GM12878 (cell line): ENCODE data around the gene FAM89B. TPM values are rescaled to one million over a fixed set of nuclear protein-coding genes. Genes with fewer than 3 reads are reported as not detected.

Source experiments
- ATAC-seq: fragments of 200-7000 bp; cut with Tn5 transposase; 3 replicates; pipeline ENCODE4 v1.9.1; 2020; ENCODE audit warnings: mild to moderate bottlenecking, moderate library complexity
- BruUV-seq: library from RNA; stranded (reverse); fragments of 400-500 nt; replicated peaks from 2 replicates; lab custom pipeline; 2021; lab: Mats Ljungman, UMichigan
- CTCF ChIA-PET: fragments of 300-600 bp; sonication (Branson Sonifier 250); formaldehyde crosslinking; extraction: SDS; loops from one replicate; lab custom pipeline; 2021; ENCODE audit warnings: inconsistent platforms; lab: Yijun Ruan, JAX
- POLR2A ChIA-PET: fragments of 350-600 bp; formaldehyde crosslinking; extraction: SDS; loops from one replicate; lab custom pipeline; 2021; ENCODE audit warnings: inconsistent platforms; lab: Charles Lee
- RAD21 ChIA-PET: fragments of 300-600 bp; sonication (Branson Sonifier 250); formaldehyde crosslinking; loops from one replicate; lab custom pipeline; 2023; ENCODE audit warnings: antibody characterized with exemption; ENCODE audit not compliant: unreplicated experiment; lab: Charles Lee
- SMC1A ChIA-PET: fragments of 300-600 bp; sonication (Branson Sonifier 250); formaldehyde crosslinking; loops from one replicate; lab custom pipeline; 2023; ENCODE audit not compliant: unreplicated experiment, uncharacterized antibody; lab: Charles Lee
- DNase-seq: peaks from one replicate; pipeline ENCODE4 v3.0.0-alpha.2; 2011; ENCODE audit warnings: low read depth, low spot score
- FAIRE-seq: peaks from 3 replicates; lab custom pipeline; 2011; peaks lifted over from hg19 to GRCh38; lab: Jason Lieb, UNC
- H2AFZ ChIP-seq: 2 replicates; pipeline ENCODE4 v1.6.0; 2011; ENCODE audit warnings: low read depth, low read length, control low read depth; ENCODE audit not compliant: control insufficient read depth
- H3K27ac ChIP-seq: 2 replicates; pipeline ENCODE4 v1.5.1; 2011; ENCODE audit warnings: control low read depth; ENCODE audit not compliant: control insufficient read depth, insufficient read depth
- H3K27me3 ChIP-seq, 2 experiments: replicated peaks in 1 of 2; 2 replicates each; pipeline versions ENCODE4 v1.6.0 to v1.6.1; 2011; ENCODE audit warnings: low read length in 1 of 2; ENCODE audit not compliant: control insufficient read depth in 2 of 2, insufficient read depth in 2 of 2
- H3K36me3 ChIP-seq, 2 experiments: 2 replicates each; pipeline ENCODE4 v1.5.1; 2011; ENCODE audit warnings: low read length in 1 of 2; ENCODE audit not compliant: control insufficient read depth in 2 of 2, insufficient read depth in 2 of 2
- H3K4me1 ChIP-seq: 2 replicates; pipeline ENCODE4 v1.6.1; 2011; ENCODE audit warnings: mild to moderate bottlenecking, low read length, moderate library complexity, mixed read lengths; ENCODE audit not compliant: control insufficient read depth, insufficient read depth
- H3K4me2 ChIP-seq: 2 replicates; pipeline ENCODE4 v1.6.0; 2011; ENCODE audit warnings: control low read depth; ENCODE audit not compliant: control insufficient read depth, insufficient read depth
- H3K4me3 ChIP-seq: fragments of 200-600 bp; sonication (generic); 2 replicates; pipeline ENCODE4 v1.5.1; 2016
- H3K79me2 ChIP-seq: 2 replicates; pipeline ENCODE4 v1.6.0; 2011; ENCODE audit warnings: low read length; ENCODE audit not compliant: control insufficient read depth, insufficient read depth
- H3K9ac ChIP-seq: 2 replicates; pipeline ENCODE4 v1.8.0; 2011; ENCODE audit warnings: low read length, control low read depth, mixed read lengths; ENCODE audit not compliant: control insufficient read depth, insufficient read depth
- H3K9me3 ChIP-seq: replicated peaks from 3 replicates; pipeline ENCODE4 v1.5.1; 2011; ENCODE audit warnings: mild to moderate bottlenecking, low read length; ENCODE audit not compliant: control insufficient read depth, insufficient read depth
- H4K20me1 ChIP-seq: 2 replicates; pipeline ENCODE4 v1.6.0; 2011; ENCODE audit not compliant: control insufficient read depth, insufficient read depth
- ASH2L ChIP-seq: fragments of 300-600, 200-600 bp; sonication (generic); IDR thresholded peaks from 2 replicates; pipeline ENCODE4 v1.6.1; 2017; ENCODE audit warnings: low read depth, mild to moderate bottlenecking, borderline replicate concordance
- BHLHE40 ChIP-seq, 2 experiments: fragments of 450-650 bp in 1 of 2; IDR thresholded peaks; 2 replicates each; pipeline ENCODE4 v1.6.1; 2011 to 2017; ENCODE audit warnings: low read depth in 2 of 2, borderline replicate concordance in 1 of 2, improper control_type of control experiment in 1 of 2, low read length in 1 of 2, mild to moderate bottlenecking in 1 of 2
- CHD1 ChIP-seq: IDR thresholded peaks from 2 replicates; pipeline ENCODE4 v1.6.1; 2012; ENCODE audit warnings: low read depth, low read length, improper control_type of control experiment
- CHD2 ChIP-seq: IDR thresholded peaks from 2 replicates; pipeline ENCODE4 v1.6.1; 2011; ENCODE audit warnings: low read depth, low read length, improper control_type of control experiment, borderline replicate concordance
- FOS ChIP-seq: IDR thresholded peaks from 3 replicates; pipeline ENCODE4 v1.6.1; 2011; ENCODE audit warnings: borderline replicate concordance; ENCODE audit not compliant: insufficient read length; ENCODE audit errors: extremely low read depth
- HDGF ChIP-seq: fragments of 450-650 bp; IDR thresholded peaks from 2 replicates; pipeline ENCODE4 v1.6.1; 2016; ENCODE audit warnings: antibody characterized with exemption
- KDM1A ChIP-seq: fragments of 200-600 bp; sonication (generic); IDR thresholded peaks from 2 replicates; pipeline ENCODE4 v1.6.1; 2016; ENCODE audit warnings: borderline replicate concordance
- MEF2B ChIP-seq: fragments of 450-650 bp; IDR thresholded peaks from 2 replicates; pipeline ENCODE4 v1.6.1; 2018; ENCODE audit warnings: mild to moderate bottlenecking, moderate library complexity; ENCODE audit not compliant: partially characterized antibody, poor library complexity, severe bottlenecking
- NBN ChIP-seq: fragments of 450-650 bp; IDR thresholded peaks from 2 replicates; pipeline ENCODE4 v1.6.1; 2016
- NFYA ChIP-seq: IDR thresholded peaks from 2 replicates; pipeline ENCODE4 v1.6.1; 2011; ENCODE audit warnings: low read depth, mild to moderate bottlenecking, low read length, improper control_type of control experiment, borderline replicate concordance
- RBBP5 ChIP-seq: fragments of 200-600 bp; sonication (generic); conservative IDR thresholded peaks from 2 replicates; pipeline ENCODE4 v1.6.1; 2016
- SUZ12 ChIP-seq: fragments of 200-600 bp; sonication (generic); IDR thresholded peaks from one replicate; pipeline ENCODE4 v1.6.1; 2018; ENCODE audit warnings: antibody characterized with exemption, mild to moderate bottlenecking; ENCODE audit not compliant: unreplicated experiment
- TARDBP ChIP-seq: IDR thresholded peaks from 2 replicates; pipeline ENCODE4 v1.6.1; 2016; ENCODE audit warnings: borderline replicate concordance
- ZBTB11 ChIP-seq: fragments of 450-650 bp; formaldehyde crosslinking; IDR thresholded peaks from 2 replicates; pipeline ENCODE4 v1.5.0; 2022; ENCODE audit warnings: mild to moderate bottlenecking, missing genetic modification characterization
- WGBS: methylation state at CpG from one replicate; pipeline ENCODE4 v1.1.6; 2016; ENCODE audit warnings: low lambda C conversion rate; ENCODE audit not compliant: insufficient replicate concordance, insufficient coverage; ENCODE audit errors: missing lambda C conversion rate; 5-methylcytosine and 5-hydroxymethylcytosine counted together
- in situ Hi-C: fragments of 300-500 bp; cut with MboI; formaldehyde crosslinking; loops from 9 replicates; pipeline ENCODE4 v1.14.3; 2018; ENCODE audit warnings: mixed read lengths
- intact Hi-C: fragments of 100-400 bp; cut with micrococcal nuclease; formaldehyde crosslinking; loops from one replicate; pipeline ENCODE4 v1.14.2; 2022; ENCODE audit not compliant: unreplicated experiment
- polyA plus RNA-seq, 11 experiments: library from polyadenylated mRNA; depleted of rRNA in 4 of 11; unstranded in 6 of 11; stranded (reverse) in 5 of 11; fragments of >200 nt; fragmentation: Nextera tagmentation in 4 of 11; fragmentation: Illumina TruSeq in 1 of 11; extraction: Ambion mirVana in 4 of 11; extraction: Trizol in 1 of 11; gene quantifications; 1 replicate in 1 of 11; 2 replicates in 10 of 11; pipeline versions ENCODE4 v1.2.1 to v1.2.3, GENCODE V29; 2011 to 2016; ENCODE audit warnings: inconsistent platforms in 2 of 11, missing spikeins in 2 of 11, low read depth in 1 of 11
- total RNA-seq, 4 experiments: library from RNA; depleted of rRNA in 3 of 4; stranded (reverse); fragments of >200 nt in 3 of 4; fragmentation: Illumina TruSeq in 1 of 4; extraction: Trizol in 1 of 4; gene quantifications; 2 replicates each; pipeline versions ENCODE4 v1.2.1 to v1.2.3, GENCODE V29; 2013 to 2021
- TF ChIP-seq, protein P1 (sequence below): IDR thresholded peaks from 2 replicates; pipeline ENCODE4 v1.6.1; 2011; ENCODE audit warnings: low read depth, low read length, improper control_type of control experiment, borderline replicate concordance
- TF ChIP-seq, protein P2 (sequence below): fragments of 450-650 bp; IDR thresholded peaks from 2 replicates; pipeline ENCODE4 v1.6.1; 2014; ENCODE audit warnings: mild to moderate bottlenecking

Gene FAM89B
- total and polyA plus RNA-seq, 10 of the 15 experiments (the other 5 are each of a cell fraction or from before 2014, with no cell fraction given): 0.34 to 36.7 (median 9.8) TPM

DNA sequence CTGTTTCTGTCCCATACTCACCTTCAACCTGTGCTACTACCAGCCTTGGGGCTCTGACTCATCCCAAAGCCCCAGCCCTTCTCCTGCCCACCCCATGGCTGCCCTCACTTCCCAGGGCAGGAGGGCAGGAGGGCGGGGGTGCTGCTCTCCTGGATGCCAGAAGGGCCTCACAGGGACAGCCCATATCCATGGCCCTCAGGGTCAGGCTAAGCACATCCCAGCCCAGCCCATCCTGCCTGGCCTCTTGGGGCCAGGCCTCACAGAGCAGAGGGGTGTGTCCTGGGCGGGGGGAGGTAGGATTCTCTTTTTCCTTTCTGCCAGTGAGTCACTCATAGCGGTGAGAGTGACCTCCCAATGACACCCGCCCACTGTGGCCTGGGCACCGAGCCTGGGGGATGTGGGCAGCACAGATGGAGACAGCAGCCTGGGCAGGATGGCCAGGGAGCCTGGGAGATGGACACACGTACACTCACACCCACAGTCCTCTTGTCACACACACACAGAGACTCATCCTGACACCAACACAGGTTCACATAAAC, 16.6 kb upstream of the FAM89B start:
- DNase-seq (no peak), FAIRE-seq (no peak), ATAC-seq (no peak)
- Histone ChIP-seq H3K4me2 (no peak overlapping the region), H3K4me3 (no peak overlapping the region), H3K27ac (no peak overlapping the region), H3K9ac (no peak overlapping the region), H4K20me1 (no peaks in the 10 kb centered on the region), H3K4me1 (0 out of 2 replicates have a peak, but pooled peaks cover 2% of the 10 kb centered on the region), H3K79me2 (no peaks in the 10 kb centered on the region), H2AFZ (no peak overlapping the region), H3K36me3 (no peaks in the 10 kb centered on the region), H3K9me3 (no peaks in the 10 kb centered on the region), H3K27me3 (no peaks in the 10 kb centered on the region; a peak in 2 of 4 replicates)
- ChIA-PET CTCF (interaction anchor here (1.6 kb wide), 1 partner anchor 13 kb away, joined by 4 read pairs; no protein-coding TSS in a partner anchor), SMC1A (interaction anchor here (0.9 to 1.1 kb wide), 2 partner anchors 11 to 17 kb away, joined by 3 read pairs; no protein-coding TSS in a partner anchor), RAD21 (no interaction called here), POLR2A (no interaction called here)
- 0% methylated on average over 5 of the region's 6 CpGs for WGBS
- in situ Hi-C loops (no loop called here), intact Hi-C loops (no loop called here)
- BruUV-seq: no TSS peak
- TF ChIP-seq ZBTB11 (no peak), CHD1 (no peak), KDM1A (no peak), FOS (no peak), RBBP5 (no peak), BHLHE40 (IDR thresholded peaks at IDR 0.05; ENCODE audit: borderline replicate concordance in 1 of 2, low read depth in 2 of 2, low read length in 1 of 2) (no peak), SUZ12 (no peak), CHD2 (no peak), TARDBP (no peak), HDGF (no peak), ASH2L (no peak), NFYA (no peak), MEF2B (no peak), NBN (no peak)
- TF ChIP-seq, protein P1, sequence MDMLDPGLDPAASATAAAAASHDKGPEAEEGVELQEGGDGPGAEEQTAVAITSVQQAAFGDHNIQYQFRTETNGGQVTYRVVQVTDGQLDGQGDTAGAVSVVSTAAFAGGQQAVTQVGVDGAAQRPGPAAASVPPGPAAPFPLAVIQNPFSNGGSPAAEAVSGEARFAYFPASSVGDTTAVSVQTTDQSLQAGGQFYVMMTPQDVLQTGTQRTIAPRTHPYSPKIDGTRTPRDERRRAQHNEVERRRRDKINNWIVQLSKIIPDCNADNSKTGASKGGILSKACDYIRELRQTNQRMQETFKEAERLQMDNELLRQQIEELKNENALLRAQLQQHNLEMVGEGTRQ: no peak
- TF ChIP-seq, protein P2, sequence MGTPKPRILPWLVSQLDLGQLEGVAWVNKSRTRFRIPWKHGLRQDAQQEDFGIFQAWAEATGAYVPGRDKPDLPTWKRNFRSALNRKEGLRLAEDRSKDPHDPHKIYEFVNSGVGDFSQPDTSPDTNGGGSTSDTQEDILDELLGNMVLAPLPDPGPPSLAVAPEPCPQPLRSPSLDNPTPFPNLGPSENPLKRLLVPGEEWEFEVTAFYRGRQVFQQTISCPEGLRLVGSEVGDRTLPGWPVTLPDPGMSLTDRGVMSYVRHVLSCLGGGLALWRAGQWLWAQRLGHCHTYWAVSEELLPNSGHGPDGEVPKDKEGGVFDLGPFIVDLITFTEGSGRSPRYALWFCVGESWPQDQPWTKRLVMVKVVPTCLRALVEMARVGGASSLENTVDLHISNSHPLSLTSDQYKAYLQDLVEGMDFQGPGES: no peak
